WI38 (cell line): ENCODE results near the gene KDR.

Experiments used
- H3K4me3 ChIP-seq: 2 replicates; pipeline ENCODE4 v1.5.1; 2011; ENCODE audit warnings: low read depth, mild to moderate bottlenecking, control low read depth, low read length
- CTCF ChIP-seq: IDR thresholded peaks from 2 replicates; pipeline ENCODE4 v1.5.1; 2012; ENCODE audit warnings: low read depth, mild to moderate bottlenecking, control low read depth, low read length

The KDR gene

GRCh38 chr4:55074386-55074785 is 51.0 kb downstream of the KDR start:
- no peak overlapping the region for H3K4me3 ChIP-seq
- TF ChIP-seq CTCF = no peak

DNA sequence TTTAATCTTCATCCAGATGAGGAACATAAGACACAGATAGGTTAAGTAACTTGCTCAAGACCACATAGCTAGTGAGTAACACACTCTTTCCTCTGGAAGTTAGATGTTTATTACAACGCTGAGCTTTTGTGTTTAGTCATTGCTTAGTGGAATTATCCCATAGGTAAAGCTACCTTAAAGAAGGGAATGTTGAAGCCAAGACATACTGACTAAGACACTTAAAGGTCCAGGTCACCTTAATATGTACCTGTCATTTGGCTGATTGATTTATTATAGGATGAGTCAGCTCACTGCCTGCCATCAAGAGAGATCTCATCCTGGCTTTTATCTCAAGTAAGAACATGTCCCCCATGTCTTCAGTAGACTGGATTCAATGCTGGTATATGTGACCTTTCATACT is 53.4 kb downstream of the KDR start:
- TF ChIP-seq CTCF = no peak

DNA sequence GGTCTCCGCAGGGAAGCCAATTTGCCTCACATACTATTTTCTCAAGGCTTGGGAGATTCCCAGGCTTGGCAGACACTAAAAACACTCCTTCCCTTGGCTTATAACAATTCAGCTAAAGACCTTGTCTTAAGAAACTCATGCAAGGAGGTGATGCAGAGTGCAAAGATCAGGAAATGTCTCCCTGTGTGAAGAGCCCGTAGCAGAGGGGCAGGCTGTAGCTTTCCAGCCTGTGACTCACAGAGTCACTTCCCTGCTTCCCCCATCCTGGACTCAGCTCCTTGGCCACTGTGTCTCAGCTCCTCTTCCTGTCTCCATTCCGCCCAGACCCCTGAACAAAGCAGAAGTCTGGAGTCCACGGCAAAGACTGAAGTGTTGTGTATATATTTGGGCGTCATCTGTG is 56.1 kb downstream of the KDR start:
- TF ChIP-seq CTCF = no peak
- no peak overlapping the region for H3K4me3 ChIP-seq

More for the DNA sequence above, 53.4 kb downstream of the KDR start:
- no peak overlapping the region for H3K4me3 ChIP-seq

GRCh38 chr4:55068522-55068921 is 56.9 kb downstream of the KDR start:
- no peak overlapping the region for H3K4me3 ChIP-seq
- TF ChIP-seq CTCF = no peak

DNA sequence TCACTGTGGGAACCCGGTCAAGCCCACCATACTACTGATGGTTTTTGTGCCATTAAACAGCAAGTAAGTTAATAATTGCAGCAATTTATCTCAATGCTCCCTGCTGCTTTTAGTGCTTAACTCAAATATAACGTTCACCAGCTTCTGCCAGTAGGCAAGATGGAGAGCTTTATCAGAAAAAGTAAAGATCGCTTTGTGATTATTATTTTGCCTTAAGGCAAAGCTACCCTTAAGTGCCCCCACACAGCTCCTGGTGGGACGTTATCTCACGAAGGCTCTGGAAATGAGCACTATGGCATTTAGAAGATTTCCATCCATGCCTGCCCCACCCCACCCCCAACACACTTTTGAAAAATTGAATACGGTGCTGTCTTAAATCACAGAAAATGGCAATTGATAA is 59.4 kb downstream of the KDR start:
- H3K4me3 ChIP-seq = no peak overlapping the region
- no peak for TF ChIP-seq CTCF

GRCh38 chr4:55055529-55055928 is 69.9 kb downstream of the KDR start:
- TF ChIP-seq CTCF = no peak
- no peak overlapping the region for H3K4me3 ChIP-seq

DNA sequence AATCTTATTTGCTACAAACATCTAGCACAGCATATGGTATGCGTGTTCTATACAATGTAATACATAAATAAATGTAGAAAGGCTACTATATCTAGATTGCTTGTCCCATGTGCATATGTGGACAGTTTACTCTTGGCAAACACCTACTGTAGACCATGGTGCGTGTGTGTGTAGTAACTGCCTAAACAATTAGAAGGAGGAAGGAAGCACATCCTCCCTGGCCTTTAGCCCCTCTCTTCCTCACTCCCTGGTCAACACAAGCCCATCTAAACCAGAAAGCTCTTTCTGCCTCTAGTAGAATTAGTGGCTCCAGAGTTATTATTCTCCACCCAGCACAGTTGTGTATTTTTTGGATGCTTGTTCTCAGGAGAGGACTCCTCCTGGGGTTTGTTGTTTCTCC is 73.9 kb downstream of the KDR start:
- no peak overlapping the region for H3K4me3 ChIP-seq
- no peak for TF ChIP-seq CTCF
